Brain microvascular endothelial cell (primary cell): ENCODE measurements around the gene INPP4B.

ENCODE experiments used
- DNase-seq: peaks from one replicate; pipeline ENCODE4 v3.0.0-alpha.2; 2020
- H3K27ac ChIP-seq: fragments of 250-450 bp; sonication (Bioruptor Pico); 2 replicates; pipeline ENCODE4 v1.5.1; 2020; ENCODE audit warnings: mild to moderate bottlenecking, moderate library complexity
- H3K27me3 ChIP-seq: fragments of 250-450 bp; sonication (Bioruptor Pico); replicated peaks from 2 replicates; pipeline ENCODE4 v1.5.1; 2020; ENCODE audit warnings: mild to moderate bottlenecking
- H3K36me3 ChIP-seq: fragments of 250-450 bp; sonication (Bioruptor Pico); replicated peaks from 2 replicates; pipeline ENCODE4 v1.5.1; 2020; ENCODE audit warnings: mild to moderate bottlenecking
- H3K4me3 ChIP-seq: 2 replicates; pipeline ENCODE4 v1.5.1; 2011; ENCODE audit warnings: low read depth, mild to moderate bottlenecking, control low read depth, low read length, moderate library complexity
- CTCF ChIP-seq: IDR thresholded peaks from 2 replicates; pipeline ENCODE4 v1.5.1; 2011; ENCODE audit warnings: low read depth, mild to moderate bottlenecking, moderate library complexity, low read length, control low read depth, inconsistent platforms; ENCODE audit errors: missing control alignments
- in situ Hi-C: cut with HindIII; loops from 2 replicates; pipeline ENCODE4 v1.10.0; 2017; ENCODE audit warnings: low sequenced_read_pairs, low pct_ligation_motif_present

INPP4B gene

GRCh38 chr4:142021181-142021580 lies 824.9 kb downstream of the INPP4B start:
- DNase-seq = no peak
- no peak for TF ChIP-seq CTCF

GRCh38 chr4:142016031-142016430 lies 830.1 kb downstream of the INPP4B start:
- H3K36me3 ChIP-seq = no peaks in the 10 kb centered on the region
- in situ Hi-C loops = no loop called here

More at GRCh38 chr4:142021181-142021580, 824.9 kb downstream of the INPP4B start:
- in situ Hi-C loops = no loop called here
- Histone ChIP-seq H3K27ac (no peak overlapping the region), H3K4me3 (no peak overlapping the region), H3K36me3 (no peaks in the 10 kb centered on the region), H3K27me3 (no peaks in the 10 kb centered on the region)

GRCh38 chr4:142009751-142010150 lies 836.4 kb downstream of the INPP4B start:
- Histone ChIP-seq H3K27ac (no peak overlapping the region), H3K27me3 (no peaks in the 10 kb centered on the region), H3K4me3 (no peak overlapping the region), H3K36me3 (no peaks in the 10 kb centered on the region)
- in situ Hi-C loops = no loop called here
- TF ChIP-seq CTCF = no peak
- DNase-seq = no peak

More at GRCh38 chr4:142016031-142016430, 830.1 kb downstream of the INPP4B start:
- no peak for DNase-seq
- no peak for TF ChIP-seq CTCF
- Histone ChIP-seq H3K27me3 (no peaks in the 10 kb centered on the region), H3K4me3 (no peak overlapping the region), H3K27ac (no peak overlapping the region)

GRCh38 chr4:142005519-142005918 lies 840.6 kb downstream of the INPP4B start:
- in situ Hi-C loops = no loop called here
- TF ChIP-seq CTCF = no peak

GRCh38 chr4:141999446-142000143 lies 846.5 kb downstream of the INPP4B start:
- Histone ChIP-seq H3K36me3 (no peaks in the 10 kb centered on the region), H3K27me3 (no peaks in the 10 kb centered on the region), H3K4me3 (no peak overlapping the region), H3K27ac (no peak overlapping the region)
- in situ Hi-C loops = no loop called here
- no peak for DNase-seq
- no peak for TF ChIP-seq CTCF

More at GRCh38 chr4:142005519-142005918, 840.6 kb downstream of the INPP4B start:
- no peak for DNase-seq
- H3K36me3 ChIP-seq = no peaks in the 10 kb centered on the region
- H3K27ac ChIP-seq = no peak overlapping the region
- H3K4me3 ChIP-seq = no peak overlapping the region
- H3K27me3 ChIP-seq = no peaks in the 10 kb centered on the region

- TF ChIP-seq CTCF = no peak
- DNase-seq = no peak
- no peak overlapping the region for H3K4me3 ChIP-seq
- in situ Hi-C loops = no loop called here
- H3K27ac ChIP-seq = no peak overlapping the region
- no peaks in the 10 kb centered on the region for H3K36me3 ChIP-seq
- no peaks in the 10 kb centered on the region for H3K27me3 ChIP-seq
These were observed 851.0 kb downstream of the INPP4B start for GRCh38 chr4:141995056-141995455.
